ENCODE data around the gene UBQLNL.

GRCh38 chr11:5541427-5541826 is 24.9 kb upstream of the UBQLNL start:
- TF ChIP-seq, protein P1, sequence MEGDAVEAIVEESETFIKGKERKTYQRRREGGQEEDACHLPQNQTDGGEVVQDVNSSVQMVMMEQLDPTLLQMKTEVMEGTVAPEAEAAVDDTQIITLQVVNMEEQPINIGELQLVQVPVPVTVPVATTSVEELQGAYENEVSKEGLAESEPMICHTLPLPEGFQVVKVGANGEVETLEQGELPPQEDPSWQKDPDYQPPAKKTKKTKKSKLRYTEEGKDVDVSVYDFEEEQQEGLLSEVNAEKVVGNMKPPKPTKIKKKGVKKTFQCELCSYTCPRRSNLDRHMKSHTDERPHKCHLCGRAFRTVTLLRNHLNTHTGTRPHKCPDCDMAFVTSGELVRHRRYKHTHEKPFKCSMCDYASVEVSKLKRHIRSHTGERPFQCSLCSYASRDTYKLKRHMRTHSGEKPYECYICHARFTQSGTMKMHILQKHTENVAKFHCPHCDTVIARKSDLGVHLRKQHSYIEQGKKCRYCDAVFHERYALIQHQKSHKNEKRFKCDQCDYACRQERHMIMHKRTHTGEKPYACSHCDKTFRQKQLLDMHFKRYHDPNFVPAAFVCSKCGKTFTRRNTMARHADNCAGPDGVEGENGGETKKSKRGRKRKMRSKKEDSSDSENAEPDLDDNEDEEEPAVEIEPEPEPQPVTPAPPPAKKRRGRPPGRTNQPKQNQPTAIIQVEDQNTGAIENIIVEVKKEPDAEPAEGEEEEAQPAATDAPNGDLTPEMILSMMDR (IDR thresholded peaks at IDR 0.05 in 8 of 11, conservative IDR thresholded peaks at IDR 0.05 in 3 of 11), result no peak
- TF ChIP-seq POLR2A (IDR thresholded peaks at IDR 0.05) (no peak), POLR2AphosphoS5 (IDR thresholded peaks at IDR 0.05) (no peak)
